ENCODE data around the gene PPP1R16B.

Gene PPP1R16B

DNA sequence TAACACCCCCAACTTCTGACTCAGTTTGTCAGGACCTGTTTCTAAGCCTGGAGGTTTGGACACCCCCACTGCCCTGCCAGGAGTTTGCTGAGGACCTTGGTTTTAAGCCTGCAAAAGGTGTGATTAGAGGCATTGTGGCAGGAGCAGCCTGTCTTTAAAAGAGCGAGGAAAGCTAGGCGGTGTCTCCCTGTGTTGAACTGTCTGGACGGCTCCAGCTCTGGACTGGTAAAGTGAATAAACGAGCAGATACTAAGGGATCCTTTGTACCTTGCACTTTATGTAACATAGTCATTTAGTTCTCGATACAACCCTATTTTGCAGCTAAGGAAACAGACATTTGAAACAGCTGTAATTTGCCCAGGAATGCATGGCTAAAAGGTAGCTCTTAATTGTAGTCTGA, 135.1 kb downstream of the PPP1R16B start:
- no peak overlapping the region for H3K27ac ChIP-seq
- TF ChIP-seq, protein P1, sequence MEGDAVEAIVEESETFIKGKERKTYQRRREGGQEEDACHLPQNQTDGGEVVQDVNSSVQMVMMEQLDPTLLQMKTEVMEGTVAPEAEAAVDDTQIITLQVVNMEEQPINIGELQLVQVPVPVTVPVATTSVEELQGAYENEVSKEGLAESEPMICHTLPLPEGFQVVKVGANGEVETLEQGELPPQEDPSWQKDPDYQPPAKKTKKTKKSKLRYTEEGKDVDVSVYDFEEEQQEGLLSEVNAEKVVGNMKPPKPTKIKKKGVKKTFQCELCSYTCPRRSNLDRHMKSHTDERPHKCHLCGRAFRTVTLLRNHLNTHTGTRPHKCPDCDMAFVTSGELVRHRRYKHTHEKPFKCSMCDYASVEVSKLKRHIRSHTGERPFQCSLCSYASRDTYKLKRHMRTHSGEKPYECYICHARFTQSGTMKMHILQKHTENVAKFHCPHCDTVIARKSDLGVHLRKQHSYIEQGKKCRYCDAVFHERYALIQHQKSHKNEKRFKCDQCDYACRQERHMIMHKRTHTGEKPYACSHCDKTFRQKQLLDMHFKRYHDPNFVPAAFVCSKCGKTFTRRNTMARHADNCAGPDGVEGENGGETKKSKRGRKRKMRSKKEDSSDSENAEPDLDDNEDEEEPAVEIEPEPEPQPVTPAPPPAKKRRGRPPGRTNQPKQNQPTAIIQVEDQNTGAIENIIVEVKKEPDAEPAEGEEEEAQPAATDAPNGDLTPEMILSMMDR (conservative IDR thresholded peaks at IDR 0.05): no peak

DNA sequence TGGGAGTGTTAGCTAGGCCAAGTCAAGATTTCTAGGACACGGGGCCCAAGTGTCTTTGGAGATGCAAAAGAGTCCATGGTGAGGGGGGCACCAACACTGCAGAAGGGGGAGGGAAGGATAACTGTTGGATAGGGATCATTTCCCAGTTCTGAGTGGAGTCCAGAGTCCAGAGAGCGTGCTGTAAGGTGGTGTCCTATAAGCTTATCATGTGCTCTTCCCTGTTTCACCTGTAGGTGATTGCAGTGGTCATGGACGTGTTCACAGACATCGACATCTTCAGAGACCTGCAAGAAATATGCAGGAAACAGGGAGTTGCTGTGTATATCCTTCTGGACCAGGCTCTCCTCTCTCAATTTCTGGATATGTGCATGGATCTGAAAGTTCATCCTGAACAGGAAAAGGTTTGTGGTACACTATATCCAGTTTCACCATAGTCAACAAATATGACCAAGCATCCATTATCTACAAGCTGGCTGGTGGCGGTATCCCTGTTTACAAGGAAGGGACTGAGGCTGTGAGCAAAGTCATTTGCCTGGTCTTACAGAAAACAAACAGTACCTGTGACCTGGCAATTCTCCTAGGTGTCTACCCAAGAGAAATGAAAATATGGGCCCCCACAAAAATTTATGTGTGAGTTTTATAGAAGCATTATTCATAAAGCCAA, 136.4 kb downstream of the PPP1R16B start:
- TF ChIP-seq, protein P1 (conservative IDR thresholded peaks at IDR 0.05): no peak
- no peak overlapping the region for H3K27ac ChIP-seq

DNA sequence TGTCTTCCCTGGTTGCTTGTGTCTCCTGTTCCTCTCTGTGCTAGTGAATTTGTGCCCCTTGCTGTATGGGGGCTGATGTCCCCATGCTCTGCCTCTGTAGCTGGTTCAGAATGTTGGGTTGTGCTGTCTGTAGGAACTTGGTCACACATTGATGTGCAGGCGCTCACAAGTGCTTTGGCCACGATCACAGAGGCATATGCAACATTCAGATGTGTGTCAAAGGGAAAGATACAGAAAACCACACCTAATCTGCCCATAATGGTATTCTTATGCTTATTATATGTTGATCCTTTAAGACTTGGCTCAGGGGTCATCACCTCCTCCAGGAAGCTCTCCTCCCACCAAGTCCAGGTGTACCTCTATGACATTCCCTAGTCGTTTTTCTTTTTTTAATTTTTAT, 139.5 kb downstream of the PPP1R16B start:
- TF ChIP-seq, protein P1 (conservative IDR thresholded peaks at IDR 0.05): no peak
- H3K27ac ChIP-seq: no peak overlapping the region

DNA sequence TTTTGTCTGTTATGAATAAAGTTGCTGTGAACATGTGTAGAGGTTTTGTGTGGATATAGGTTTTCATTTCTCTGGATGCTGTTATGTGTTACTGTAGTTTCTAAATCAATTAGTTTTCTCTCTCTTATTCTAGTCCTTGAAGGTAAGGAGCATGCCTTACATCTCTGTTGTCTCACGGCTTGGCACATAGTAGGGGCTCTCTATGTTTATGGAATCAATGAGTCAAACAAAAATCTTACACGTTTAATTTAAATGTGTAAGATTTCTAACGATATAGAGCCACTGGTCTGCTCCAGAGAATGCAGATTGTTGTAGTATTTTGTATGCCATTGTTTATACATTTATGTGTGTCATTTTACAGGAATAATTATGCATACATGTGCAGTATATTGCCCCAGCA, 141.3 kb downstream of the PPP1R16B start:
- no peak overlapping the region for H3K27ac ChIP-seq
- TF ChIP-seq, protein P1 (conservative IDR thresholded peaks at IDR 0.05): no peak

DNA sequence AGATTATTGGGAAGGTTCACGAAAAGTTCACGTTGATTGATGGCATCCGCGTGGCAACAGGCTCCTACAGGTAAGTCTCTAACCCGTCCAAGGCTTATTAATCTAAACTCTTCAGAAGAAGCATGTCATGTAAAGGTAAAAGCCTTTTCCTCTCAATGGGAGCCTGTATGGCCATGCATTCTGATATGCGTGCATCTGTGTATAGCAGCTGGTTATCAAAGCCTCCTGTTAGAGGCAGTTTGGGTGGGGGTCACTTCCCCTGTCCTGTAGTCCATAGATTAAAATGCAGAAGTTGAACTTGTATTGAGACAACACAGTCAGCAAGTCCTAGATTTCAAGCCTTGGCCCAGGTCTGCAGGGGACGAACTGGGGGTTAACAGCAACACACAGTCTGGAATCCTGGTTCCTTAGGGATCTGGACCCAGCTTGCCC, 142.4 kb downstream of the PPP1R16B start:
- H3K27ac ChIP-seq: no peak overlapping the region
- TF ChIP-seq, protein P1 (conservative IDR thresholded peaks at IDR 0.05): no peak

DNA sequence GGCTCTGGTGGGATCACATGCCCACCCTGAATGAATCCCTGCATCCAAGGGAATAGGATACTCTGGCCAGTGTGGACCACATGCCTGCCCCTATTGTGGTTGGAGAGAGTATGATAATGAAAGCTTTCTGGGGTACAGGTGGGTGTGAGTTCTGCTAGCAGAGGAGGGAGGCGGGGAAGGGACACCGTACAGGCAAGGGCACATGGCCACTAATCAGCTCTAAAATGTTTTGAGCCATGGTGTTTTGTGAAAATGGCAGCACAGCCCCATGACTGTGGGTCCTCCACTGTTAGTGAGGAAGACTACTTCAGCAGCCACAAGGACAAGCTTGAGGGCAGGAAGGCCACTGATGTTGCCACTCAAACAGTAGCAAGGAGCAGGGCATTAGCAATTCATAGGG, 144.8 kb downstream of the PPP1R16B start:
- TF ChIP-seq, protein P1 (conservative IDR thresholded peaks at IDR 0.05): no peak
- no peak overlapping the region for H3K27ac ChIP-seq

DNA sequence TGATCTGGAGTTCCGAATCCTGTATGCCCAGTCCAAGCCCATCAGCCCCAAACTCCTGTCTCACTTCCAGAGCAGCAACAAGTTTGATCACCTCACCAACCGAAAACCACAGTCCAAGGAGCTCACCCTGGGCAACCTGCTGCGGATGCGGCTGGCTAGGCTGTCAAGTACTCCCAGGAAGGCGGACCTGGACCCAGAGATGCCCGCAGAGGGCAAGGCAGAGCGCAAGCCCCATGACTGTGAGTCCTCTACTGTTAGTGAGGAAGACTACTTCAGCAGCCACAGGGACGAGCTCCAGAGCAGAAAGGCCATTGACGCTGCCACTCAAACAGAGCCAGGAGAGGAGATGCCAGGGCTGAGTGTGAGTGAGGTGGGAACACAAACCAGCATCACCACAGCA, 146.1 kb downstream of the PPP1R16B start:
- TF ChIP-seq, protein P1 (conservative IDR thresholded peaks at IDR 0.05): no peak
- H3K27ac ChIP-seq: no peak overlapping the region

Data from VCaP (cell line).